HFF-Myc (cell line): ENCODE data around the gene SLC12A9.
A peak's percentile ranks its signal among the peaks of the same experiment; 100 is the strongest.

Source experiments
- DNase-seq: peaks from one replicate; pipeline ENCODE4 v3.0.0-alpha.2; 2011; ENCODE audit warnings: low read depth; ENCODE audit errors: extremely low read depth
- H3K4me3 ChIP-seq: replicated peaks from 2 replicates; pipeline ENCODE4 v1.5.1; 2011; ENCODE audit warnings: low read depth, mild to moderate bottlenecking, control low read depth, low read length
- CTCF ChIP-seq: IDR thresholded peaks from 2 replicates; pipeline ENCODE4 v1.5.1; 2012; ENCODE audit warnings: mild to moderate bottlenecking, low read depth, low read length, control low read depth; ENCODE audit errors: missing control alignments

The SLC12A9 gene

GRCh38 chr7:100867040-100867775, 14.7 kb downstream of the SLC12A9 start, which contains the start of gene TRIP6:
TRIP6 (plus strand) TSS chr7:100867387; CDS start chr7:100867498, 111 bp downstream.
- peak; percentile 76 for DNase-seq
- peak within 1 kb of the TSS; percentile 99 for H3K4me3 ChIP-seq
- no peak for TF ChIP-seq CTCF

- TF ChIP-seq CTCF: no peak
- no peak for DNase-seq
- peak overlapping the region; percentile 99 for H3K4me3 ChIP-seq
Observed at GRCh38 chr7:100867776-100868485, 15.4 kb downstream of the SLC12A9 start.

GRCh38 chr7:100873599-100874299, 21.2 kb downstream of the SLC12A9 start:
- no peak for DNase-seq
- TF ChIP-seq CTCF: no peak
- peak overlapping the region; percentile 88 for H3K4me3 ChIP-seq

- no peak for DNase-seq
- no peak for TF ChIP-seq CTCF
- H3K4me3 ChIP-seq: peak overlapping the region; percentile 88
Observed at GRCh38 chr7:100874300-100874576, 21.7 kb downstream of the SLC12A9 start.

- TF ChIP-seq CTCF: no peak
- H3K4me3 ChIP-seq: peak within 1 kb of the TSS; percentile 88
- peak; percentile 94 for DNase-seq
Observed at GRCh38 chr7:100874577-100875355, 22.3 kb downstream of the SLC12A9 start, which contains the start of gene SRRT. SRRT (plus strand) TSS chr7:100875103; CDS start chr7:100875591, 488 bp downstream.

GRCh38 chr7:100875356-100875751, 22.8 kb downstream of the SLC12A9 start:
- TF ChIP-seq CTCF: no peak
- no peak for DNase-seq
- H3K4me3 ChIP-seq: peak overlapping the region; percentile 88
